Activated CD8-positive, alpha-beta memory T cell treated with anti-CD3 and anti-CD28 coated beads, Interleukin-2, amount 50 U/mL, for 24 hours (primary cell): ENCODE data around the gene KCNMA1.
"Not testable (repeated sequence)": the region's sequence is repeated elsewhere in the genome, so short reads cannot be mapped to it uniquely, and the experiment has no call there.

Experiments
- DNase-seq: peaks from one replicate; pipeline ENCODE4 v3.0.0-alpha.2; 2020; ENCODE audit errors: extremely low read depth

KCNMA1 gene

GRCh38 chr10:77421591-77421990, 216.0 kb downstream of the KCNMA1 start:
- DNase-seq, result no peak

- no peak for DNase-seq
These were observed 216.6 kb downstream of the KCNMA1 start for GRCh38 chr10:77420947-77421523.

GRCh38 chr10:77419979-77420378, 217.6 kb downstream of the KCNMA1 start:
- DNase-seq, result no peak

GRCh38 chr10:77419056-77419455, 218.6 kb downstream of the KCNMA1 start:
- DNase-seq, result no peak

GRCh38 chr10:77417806-77418640, 219.6 kb downstream of the KCNMA1 start:
- DNase-seq, result no peak

GRCh38 chr10:77417359-77417758, 220.2 kb downstream of the KCNMA1 start:
- DNase-seq, result no peak

GRCh38 chr10:77416311-77417135, 221.1 kb downstream of the KCNMA1 start:
- no peak for DNase-seq

GRCh38 chr10:77415313-77415960, 222.2 kb downstream of the KCNMA1 start:
- no peak for DNase-seq

GRCh38 chr10:77413231-77413630, 224.4 kb downstream of the KCNMA1 start:
- DNase-seq, result no peak

GRCh38 chr10:77412573-77413133, 225.0 kb downstream of the KCNMA1 start:
- DNase-seq, result not testable (repeated sequence)

- no peak for DNase-seq
These were observed 225.8 kb downstream of the KCNMA1 start for GRCh38 chr10:77411805-77412204.

- no peak for DNase-seq
These were observed 227.1 kb downstream of the KCNMA1 start for GRCh38 chr10:77410523-77410922.

- DNase-seq, result no peak
These were observed 227.7 kb downstream of the KCNMA1 start for GRCh38 chr10:77409697-77410471.

GRCh38 chr10:77408259-77408658, 229.3 kb downstream of the KCNMA1 start:
- DNase-seq, result no peak

GRCh38 chr10:77406764-77407430, 230.7 kb downstream of the KCNMA1 start:
- no peak for DNase-seq

- DNase-seq, result no peak
These were observed 231.8 kb downstream of the KCNMA1 start for GRCh38 chr10:77405771-77406241.

GRCh38 chr10:77404810-77405209, 232.8 kb downstream of the KCNMA1 start:
- no peak for DNase-seq

GRCh38 chr10:77403761-77404160, 233.8 kb downstream of the KCNMA1 start:
- no peak for DNase-seq

- no peak for DNase-seq
These were observed 235.9 kb downstream of the KCNMA1 start for GRCh38 chr10:77401683-77402082.

GRCh38 chr10:77400033-77400432, 237.6 kb downstream of the KCNMA1 start:
- DNase-seq, result no peak
